T-helper 1 cell treated with Interleukin-12 subunit alpha and Interleukin-12 subunit beta and Interleukin-4 antibody, amounts not matched to agents 30 μg/mL and 1 μg/mL, for 36 hours (primary cell): Measurements from ENCODE around the gene REEP1.
"Not testable (repeated sequence)": the region's sequence is repeated elsewhere in the genome, so short reads cannot be mapped to it uniquely, and the experiment has no call there.

ENCODE experiments used
- H3K27ac Mint-ChIP-seq: one replicate; pipeline ENCODE4 v1.8.0; 2021; ENCODE audit warnings: mild to moderate bottlenecking, mixed read lengths
- H3K27me3 Mint-ChIP-seq: one replicate; pipeline ENCODE4 v1.8.0; 2021; ENCODE audit warnings: low read depth, mixed read lengths
- H3K36me3 Mint-ChIP-seq: one replicate; pipeline ENCODE4 v1.8.0; 2021; ENCODE audit warnings: low read depth, mixed read lengths
- H3K4me1 Mint-ChIP-seq: one replicate; pipeline ENCODE4 v1.8.0; 2021; ENCODE audit warnings: low read depth, mixed read lengths
- H3K4me3 Mint-ChIP-seq: one replicate; pipeline ENCODE4 v1.8.0; 2021; ENCODE audit warnings: mild to moderate bottlenecking, moderate library complexity, mixed read lengths
- H3K9me3 Mint-ChIP-seq: one replicate; pipeline ENCODE4 v1.8.0; 2021; ENCODE audit warnings: mixed read lengths

The REEP1 gene

GRCh38 chr2:86213699-86214502, 123.5 kb downstream of the REEP1 start:
- H3K27me3 Mint-ChIP-seq = no peaks in the 10 kb centered on the region
- peaks cover 7% of the 10 kb centered on the region for H3K9me3 Mint-ChIP-seq
- H3K27ac Mint-ChIP-seq = no peak overlapping the region
- H3K36me3 Mint-ChIP-seq = peaks cover 53% of the 10 kb centered on the region
- H3K4me3 Mint-ChIP-seq = no peak overlapping the region
- peaks cover 8% of the 10 kb centered on the region for H3K4me1 Mint-ChIP-seq

- H3K27me3 Mint-ChIP-seq = no peaks in the 10 kb centered on the region
- H3K9me3 Mint-ChIP-seq = peaks cover 5% of the 10 kb centered on the region
- H3K4me1 Mint-ChIP-seq = peaks cover 5% of the 10 kb centered on the region
- H3K4me3 Mint-ChIP-seq = no peak overlapping the region
- no peak overlapping the region for H3K27ac Mint-ChIP-seq
- H3K36me3 Mint-ChIP-seq = peaks cover 55% of the 10 kb centered on the region
These were observed 124.4 kb downstream of the REEP1 start for GRCh38 chr2:86213056-86213455.

- peaks cover 1% of the 10 kb centered on the region for H3K4me1 Mint-ChIP-seq
- no peaks in the 10 kb centered on the region for H3K27me3 Mint-ChIP-seq
- H3K4me3 Mint-ChIP-seq = no peak overlapping the region
- H3K36me3 Mint-ChIP-seq = peaks cover 57% of the 10 kb centered on the region
- no peak overlapping the region for H3K27ac Mint-ChIP-seq
- H3K9me3 Mint-ChIP-seq = no peaks in the 10 kb centered on the region
These were observed 125.6 kb downstream of the REEP1 start for GRCh38 chr2:86211796-86212188.

GRCh38 chr2:86211033-86211795, 126.2 kb downstream of the REEP1 start:
- H3K9me3 Mint-ChIP-seq = no peaks in the 10 kb centered on the region
- no peak overlapping the region for H3K27ac Mint-ChIP-seq
- H3K36me3 Mint-ChIP-seq = peaks cover 61% of the 10 kb centered on the region
- no peak overlapping the region for H3K4me3 Mint-ChIP-seq
- no peaks in the 10 kb centered on the region for H3K27me3 Mint-ChIP-seq
- H3K4me1 Mint-ChIP-seq = peaks cover 1% of the 10 kb centered on the region

- Mint-ChIP-seq H3K9me3 (no peaks in the 10 kb centered on the region), H3K36me3 (peaks cover 24% of the 10 kb centered on the region), H3K4me3 (no peak overlapping the region), H3K4me1 (peaks cover 22% of the 10 kb centered on the region), H3K27me3 (no peaks in the 10 kb centered on the region), H3K27ac (no peak overlapping the region)
These were observed 133.0 kb downstream of the REEP1 start for GRCh38 chr2:86204458-86204857.

- no peak overlapping the region for H3K27ac Mint-ChIP-seq
- H3K9me3 Mint-ChIP-seq = no peaks in the 10 kb centered on the region
- H3K4me1 Mint-ChIP-seq = peaks cover 22% of the 10 kb centered on the region
- no peaks in the 10 kb centered on the region for H3K27me3 Mint-ChIP-seq
- H3K36me3 Mint-ChIP-seq = peaks cover 19% of the 10 kb centered on the region
- H3K4me3 Mint-ChIP-seq = no peak overlapping the region
These were observed 133.8 kb downstream of the REEP1 start for GRCh38 chr2:86203614-86204013.

GRCh38 chr2:86202702-86203101, 134.7 kb downstream of the REEP1 start:
- Mint-ChIP-seq H3K9me3 (no peaks in the 10 kb centered on the region), H3K27ac (no peak overlapping the region), H3K4me3 (no peak overlapping the region), H3K4me1 (peaks cover 22% of the 10 kb centered on the region), H3K36me3 (peaks cover 17% of the 10 kb centered on the region), H3K27me3 (no peaks in the 10 kb centered on the region)

- Mint-ChIP-seq H3K9me3 (no peaks in the 10 kb centered on the region), H3K27me3 (no peaks in the 10 kb centered on the region), H3K36me3 (peaks cover 14% of the 10 kb centered on the region), H3K27ac (no peak overlapping the region), H3K4me1 (peaks cover 22% of the 10 kb centered on the region), H3K4me3 (no peak overlapping the region)
These were observed 135.1 kb downstream of the REEP1 start for GRCh38 chr2:86202336-86202692.

GRCh38 chr2:86201671-86202335, 135.6 kb downstream of the REEP1 start:
- Mint-ChIP-seq H3K27ac (no peak overlapping the region), H3K4me1 (peaks cover 26% of the 10 kb centered on the region), H3K9me3 (no peaks in the 10 kb centered on the region), H3K4me3 (peak overlapping the region; percentile 1), H3K36me3 (peaks cover 11% of the 10 kb centered on the region), H3K27me3 (no peaks in the 10 kb centered on the region)

- H3K9me3 Mint-ChIP-seq, H3K27me3 Mint-ChIP-seq, H3K36me3 Mint-ChIP-seq: not testable (repeated sequence)
- H3K4me1 Mint-ChIP-seq = peaks cover 32% of the 10 kb centered on the region
- H3K4me3 Mint-ChIP-seq = peak overlapping the region; percentile 97
- H3K27ac Mint-ChIP-seq = peak overlapping the region; percentile 66
These were observed 136.9 kb downstream of the REEP1 start for GRCh38 chr2:86200564-86200963.

- H3K9me3 Mint-ChIP-seq = no peaks in the 10 kb centered on the region
- H3K4me1 Mint-ChIP-seq = peaks cover 35% of the 10 kb centered on the region
- H3K27ac Mint-ChIP-seq = peak overlapping the region; percentile 98
- no peaks in the 10 kb centered on the region for H3K27me3 Mint-ChIP-seq
- peak overlapping the region; percentile 97 for H3K4me3 Mint-ChIP-seq
- H3K36me3 Mint-ChIP-seq = peaks cover 8% of the 10 kb centered on the region
These were observed 137.6 kb downstream of the REEP1 start for GRCh38 chr2:86199834-86200177.

- Mint-ChIP-seq H3K27me3 (no peaks in the 10 kb centered on the region), H3K36me3 (peaks cover 12% of the 10 kb centered on the region), H3K9me3 (no peaks in the 10 kb centered on the region), H3K4me3 (peak overlapping the region; percentile 97), H3K4me1 (peaks cover 41% of the 10 kb centered on the region), H3K27ac (peak overlapping the region; percentile 93)
These were observed 141.5 kb downstream of the REEP1 start for GRCh38 chr2:86195808-86196387.

GRCh38 chr2:86195055-86195807, 142.2 kb downstream of the REEP1 start, which contains the start of gene IMMT:
IMMT (minus strand) TSS chr2:86195462; CDS start chr2:86195382, 80 bp downstream.
- Mint-ChIP-seq H3K4me1 (peaks cover 40% of the 10 kb centered on the region), H3K36me3 (peaks cover 15% of the 10 kb centered on the region), H3K9me3 (no peaks in the 10 kb centered on the region), H3K4me3 (peak within 1 kb of the TSS; percentile 97), H3K27me3 (no peaks in the 10 kb centered on the region), H3K27ac (peak within 1 kb of the TSS; percentile 93)

- H3K36me3 Mint-ChIP-seq = peaks cover 19% of the 10 kb centered on the region
- H3K27me3 Mint-ChIP-seq = no peaks in the 10 kb centered on the region
- no peaks in the 10 kb centered on the region for H3K9me3 Mint-ChIP-seq
- H3K4me1 Mint-ChIP-seq = peaks cover 45% of the 10 kb centered on the region
- H3K4me3 Mint-ChIP-seq = peak overlapping the region; percentile 97
- H3K27ac Mint-ChIP-seq = peak overlapping the region; percentile 93
These were observed 142.7 kb downstream of the REEP1 start for GRCh38 chr2:86194751-86195054.
